GM19372 (cell line): Measurements from ENCODE around the gene SLC39A11.
"Not testable (repeated sequence)": the region's sequence is repeated elsewhere in the genome, so short reads cannot be mapped to it uniquely, and the experiment has no call there.

ENCODE experiments used
- ATAC-seq: cut with Tn5 transposase; IDR thresholded peaks from one replicate; pipeline ENCODE4 v1.9.1; 2021; ENCODE audit warnings: mild to moderate bottlenecking, low read depth, moderate library complexity; ENCODE audit not compliant: unreplicated experiment

The SLC39A11 gene

GRCh38 chr17:73111386-73111785 is 18.9 kb upstream of the SLC39A11 start:
- ATAC-seq: no peak

GRCh38 chr17:73107191-73107590 is 14.7 kb upstream of the SLC39A11 start:
- no peak for ATAC-seq

- no peak for ATAC-seq
These were observed 12.9 kb upstream of the SLC39A11 start for GRCh38 chr17:73105431-73105830.

GRCh38 chr17:73104450-73104849 is 12.0 kb upstream of the SLC39A11 start:
- no peak for ATAC-seq

GRCh38 chr17:73103641-73104335 is 11.3 kb upstream of the SLC39A11 start:
- ATAC-seq: no peak

- no peak for ATAC-seq
These were observed 8.5 kb upstream of the SLC39A11 start for GRCh38 chr17:73101031-73101430.

GRCh38 chr17:73100363-73100762 is 7.9 kb upstream of the SLC39A11 start:
- no peak for ATAC-seq

- no peak for ATAC-seq
These were observed 7.0 kb upstream of the SLC39A11 start for GRCh38 chr17:73099511-73099910.

GRCh38 chr17:73098919-73099318 is 6.4 kb upstream of the SLC39A11 start:
- ATAC-seq: no peak

- ATAC-seq: not testable (repeated sequence)
These were observed 5.7 kb upstream of the SLC39A11 start for GRCh38 chr17:73097973-73098765.

- no peak for ATAC-seq
These were observed 4.4 kb upstream of the SLC39A11 start for GRCh38 chr17:73096866-73097265.

- ATAC-seq: no peak
These were observed 3.7 kb upstream of the SLC39A11 start for GRCh38 chr17:73096211-73096610.

GRCh38 chr17:73093286-73093685 is 798 bp upstream of the SLC39A11 start:
- no peak for ATAC-seq

- ATAC-seq: no peak
These were observed 542 bp downstream of the SLC39A11 start for GRCh38 chr17:73091770-73092522.

GRCh38 chr17:73091410-73091769 is 1.1 kb downstream of the SLC39A11 start:
- no peak for ATAC-seq

GRCh38 chr17:73090396-73091202 is 1.9 kb downstream of the SLC39A11 start:
- no peak for ATAC-seq

- ATAC-seq: no peak
These were observed 2.9 kb downstream of the SLC39A11 start for GRCh38 chr17:73089322-73090317.

- no peak for ATAC-seq
These were observed 3.9 kb downstream of the SLC39A11 start for GRCh38 chr17:73088561-73088960.

- ATAC-seq: no peak
These were observed 9.1 kb downstream of the SLC39A11 start for GRCh38 chr17:73083432-73083831.
